Neural crest cell (in vitro differentiated cells): Measurements from ENCODE around the gene AP4B1. TPM values are rescaled to one million over a fixed set of nuclear protein-coding genes. Genes with fewer than 3 reads are reported as not detected.

Source experiments
- DNase-seq: peaks from one replicate; pipeline ENCODE4 v3.0.0; 2021; ENCODE audit warnings: low read depth, mixed read lengths, low spot score
- H3K27ac Mint-ChIP-seq: one replicate; pipeline ENCODE4 v1.8.0; 2021; ENCODE audit warnings: mild to moderate bottlenecking, mixed read lengths; ENCODE audit not compliant: unreplicated experiment
- H3K27me3 Mint-ChIP-seq: 2 replicates; pipeline ENCODE4 v1.8.0; 2021; ENCODE audit warnings: low read depth, mild to moderate bottlenecking, mixed read lengths
- H3K36me3 Mint-ChIP-seq: 2 replicates; pipeline ENCODE4 v1.8.0; 2021; ENCODE audit warnings: low read depth, mild to moderate bottlenecking, mixed read lengths
- H3K4me1 Mint-ChIP-seq: 2 replicates; pipeline ENCODE4 v1.8.0; 2021; ENCODE audit warnings: mixed read lengths
- H3K4me3 Mint-ChIP-seq: one replicate; pipeline ENCODE4 v1.8.0; 2021; ENCODE audit warnings: mild to moderate bottlenecking, mixed read lengths
- H3K9me3 Mint-ChIP-seq: 2 replicates; pipeline ENCODE4 v1.8.0; 2021; ENCODE audit warnings: mixed read lengths
- CTCF ChIP-seq: fragments of 200-600 bp; sonication (generic); conservative IDR thresholded peaks from 2 replicates; pipeline ENCODE4 v1.5.0; 2021; ENCODE audit warnings: antibody characterized with exemption, mild to moderate bottlenecking
- total RNA-seq: library from RNA; stranded (reverse); gene quantifications from 2 replicates; pipeline ENCODE4 v1.2.1, GENCODE V29; 2021

The AP4B1 gene
- total RNA-seq, 1 donor from 2014 or later = 23.6 TPM

- Mint-ChIP-seq H3K36me3 (no peaks in the 10 kb centered on the region), H3K9me3 (no peaks in the 10 kb centered on the region), H3K4me3 (no peak overlapping the region), H3K27me3 (peaks cover 47% of the 10 kb centered on the region), H3K27ac (no peak overlapping the region), H3K4me1 (no peaks in the 10 kb centered on the region)
- DNase-seq = no peak
- TF ChIP-seq CTCF = no peak
Observed at GRCh38 chr1:113922957-113923356, 18.4 kb upstream of the AP4B1 start.

- H3K27me3 Mint-ChIP-seq = peaks cover 19% of the 10 kb centered on the region
- no peak for TF ChIP-seq CTCF
- DNase-seq = no peak
- H3K36me3 Mint-ChIP-seq = peaks cover 2% of the 10 kb centered on the region
- no peaks in the 10 kb centered on the region for H3K4me1 Mint-ChIP-seq
- no peak overlapping the region for H3K27ac Mint-ChIP-seq
- H3K4me3 Mint-ChIP-seq = no peak overlapping the region
- no peaks in the 10 kb centered on the region for H3K9me3 Mint-ChIP-seq
Observed at GRCh38 chr1:113918243-113918642, 13.6 kb upstream of the AP4B1 start.

- no peak for TF ChIP-seq CTCF
- H3K27me3 Mint-ChIP-seq = peaks cover 12% of the 10 kb centered on the region
- H3K36me3 Mint-ChIP-seq = peaks cover 2% of the 10 kb centered on the region
- no peak for DNase-seq
- no peaks in the 10 kb centered on the region for H3K4me1 Mint-ChIP-seq
- H3K9me3 Mint-ChIP-seq = no peaks in the 10 kb centered on the region
- H3K4me3 Mint-ChIP-seq = no peak overlapping the region
- H3K27ac Mint-ChIP-seq = peak overlapping the region; percentile 75
Observed at GRCh38 chr1:113917400-113918082, 12.9 kb upstream of the AP4B1 start.

- H3K4me1 Mint-ChIP-seq = no peaks in the 10 kb centered on the region
- H3K27ac Mint-ChIP-seq = peak overlapping the region; percentile 75
- no peak overlapping the region for H3K4me3 Mint-ChIP-seq
- DNase-seq = no peak
- TF ChIP-seq CTCF = no peak
- peaks cover 2% of the 10 kb centered on the region for H3K36me3 Mint-ChIP-seq
- peaks cover 10% of the 10 kb centered on the region for H3K27me3 Mint-ChIP-seq
- no peaks in the 10 kb centered on the region for H3K9me3 Mint-ChIP-seq
Observed at GRCh38 chr1:113916974-113917373, 12.4 kb upstream of the AP4B1 start.

GRCh38 chr1:113913887-113914664, 9.5 kb upstream of the AP4B1 start:
- Mint-ChIP-seq H3K4me3 (no peak overlapping the region), H3K27me3 (no peaks in the 10 kb centered on the region), H3K4me1 (no peaks in the 10 kb centered on the region), H3K36me3 (peaks cover 6% of the 10 kb centered on the region), H3K9me3 (no peaks in the 10 kb centered on the region), H3K27ac (no peak overlapping the region)
- DNase-seq = no peak
- TF ChIP-seq CTCF = no peak
